CD4-positive, alpha-beta T cell treated with Interferon alpha-2 for 1 hour (primary cell): ENCODE results near the gene COL15A1.

Experiments
- DNase-seq, 2 donors: peaks; one replicate each; pipeline ENCODE4 v3.0.0-alpha.2; 2020 to 2022

COL15A1 gene

GRCh38 chr9:98974106-98974505, 30.4 kb downstream of the COL15A1 start:
- no peak for DNase-seq

- no peak for DNase-seq
These were observed 30.8 kb downstream of the COL15A1 start for GRCh38 chr9:98974554-98974953.

GRCh38 chr9:98974994-98975712, 31.4 kb downstream of the COL15A1 start:
- peak; percentile 70 to 79 for DNase-seq

- DNase-seq = no peak
These were observed 32.1 kb downstream of the COL15A1 start for GRCh38 chr9:98975838-98976237.

- DNase-seq = no peak
These were observed 33.6 kb downstream of the COL15A1 start for GRCh38 chr9:98977246-98977714.

- DNase-seq = no peak
These were observed 34.1 kb downstream of the COL15A1 start for GRCh38 chr9:98977813-98978212.

- no peak for DNase-seq
These were observed 34.5 kb downstream of the COL15A1 start for GRCh38 chr9:98978231-98978681.

DNA sequence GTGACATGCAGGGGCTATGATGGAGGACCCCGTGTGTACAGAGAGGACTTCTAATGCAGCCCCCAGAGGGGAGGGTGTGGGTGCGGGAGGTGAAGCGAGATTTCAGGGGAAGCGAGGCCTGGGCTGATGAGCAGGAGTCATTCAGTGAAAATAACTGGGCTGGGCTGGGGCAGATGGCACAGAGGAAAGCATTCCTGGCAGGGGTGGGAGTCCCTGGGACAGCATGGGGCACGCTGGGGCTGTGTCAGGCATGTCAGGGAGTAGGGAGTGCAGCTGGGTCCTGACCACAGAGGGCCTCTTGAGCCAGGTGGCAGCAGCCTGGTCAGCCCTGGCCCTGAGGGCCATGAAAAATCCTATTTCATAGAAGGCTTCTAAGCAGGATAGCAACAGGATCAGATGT, 36.6 kb downstream of the COL15A1 start:
- no peak for DNase-seq

DNA sequence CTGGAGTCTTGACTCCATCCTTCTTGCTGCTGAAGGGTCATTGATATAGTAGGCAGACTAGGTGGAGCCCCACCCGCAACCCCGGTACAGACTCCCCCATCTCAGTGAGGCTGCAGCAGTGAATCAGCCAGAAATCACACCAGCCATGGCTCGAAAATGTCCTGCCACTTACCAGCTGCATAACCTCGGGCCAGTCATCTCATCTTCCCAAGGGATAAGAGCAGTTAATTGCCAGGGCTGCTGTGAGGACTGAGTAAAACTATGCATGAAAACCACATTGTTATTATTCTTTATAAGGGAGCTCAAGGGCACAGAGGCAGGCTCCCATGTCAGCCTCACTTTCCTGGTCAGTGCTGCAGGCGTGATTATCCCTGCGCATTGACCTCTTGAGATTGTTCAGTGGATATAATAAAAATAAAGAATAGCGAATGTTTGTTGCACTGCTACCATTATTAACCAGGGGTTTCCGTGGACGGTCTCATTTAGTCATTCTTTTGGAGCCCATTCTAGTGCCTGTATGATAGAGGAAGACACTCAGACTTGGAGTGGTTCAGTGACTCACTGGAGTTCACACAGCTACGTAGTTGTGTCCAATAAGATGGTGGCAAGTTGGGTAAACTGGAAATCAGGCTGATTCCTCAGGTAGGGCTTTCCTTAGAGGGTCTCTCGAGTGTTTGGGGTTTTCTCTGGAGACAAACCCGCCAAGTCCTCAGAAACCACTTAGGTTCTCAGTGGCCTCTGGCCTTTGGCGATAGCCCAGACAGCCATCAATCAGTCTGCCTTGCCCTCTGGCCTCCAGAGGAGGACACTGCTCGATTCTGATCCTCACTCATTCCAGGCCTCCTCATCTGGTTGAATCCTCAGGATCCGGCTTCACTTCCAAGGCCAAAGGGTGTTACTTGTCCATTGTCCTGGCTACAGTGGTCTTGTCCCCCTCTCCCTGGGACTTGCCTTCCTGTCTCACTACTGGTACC, 39.9 kb downstream of the COL15A1 start:
- DNase-seq = no peak

DNA sequence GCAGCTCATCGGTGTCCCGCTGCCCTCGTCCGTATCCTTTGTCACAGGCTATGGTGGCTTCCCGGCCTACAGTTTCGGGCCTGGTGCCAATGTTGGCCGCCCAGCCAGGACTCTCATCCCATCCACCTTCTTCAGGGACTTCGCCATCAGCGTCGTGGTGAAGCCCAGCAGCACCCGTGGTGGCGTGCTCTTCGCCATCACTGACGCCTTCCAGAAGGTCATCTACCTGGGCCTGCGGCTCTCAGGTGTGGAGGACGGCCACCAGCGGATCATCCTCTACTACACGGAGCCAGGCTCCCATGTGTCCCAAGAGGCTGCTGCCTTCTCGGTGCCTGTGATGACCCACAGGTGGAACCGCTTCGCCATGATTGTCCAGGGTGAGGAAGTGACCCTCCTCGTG, 41.9 kb downstream of the COL15A1 start:
- DNase-seq = no peak

DNA sequence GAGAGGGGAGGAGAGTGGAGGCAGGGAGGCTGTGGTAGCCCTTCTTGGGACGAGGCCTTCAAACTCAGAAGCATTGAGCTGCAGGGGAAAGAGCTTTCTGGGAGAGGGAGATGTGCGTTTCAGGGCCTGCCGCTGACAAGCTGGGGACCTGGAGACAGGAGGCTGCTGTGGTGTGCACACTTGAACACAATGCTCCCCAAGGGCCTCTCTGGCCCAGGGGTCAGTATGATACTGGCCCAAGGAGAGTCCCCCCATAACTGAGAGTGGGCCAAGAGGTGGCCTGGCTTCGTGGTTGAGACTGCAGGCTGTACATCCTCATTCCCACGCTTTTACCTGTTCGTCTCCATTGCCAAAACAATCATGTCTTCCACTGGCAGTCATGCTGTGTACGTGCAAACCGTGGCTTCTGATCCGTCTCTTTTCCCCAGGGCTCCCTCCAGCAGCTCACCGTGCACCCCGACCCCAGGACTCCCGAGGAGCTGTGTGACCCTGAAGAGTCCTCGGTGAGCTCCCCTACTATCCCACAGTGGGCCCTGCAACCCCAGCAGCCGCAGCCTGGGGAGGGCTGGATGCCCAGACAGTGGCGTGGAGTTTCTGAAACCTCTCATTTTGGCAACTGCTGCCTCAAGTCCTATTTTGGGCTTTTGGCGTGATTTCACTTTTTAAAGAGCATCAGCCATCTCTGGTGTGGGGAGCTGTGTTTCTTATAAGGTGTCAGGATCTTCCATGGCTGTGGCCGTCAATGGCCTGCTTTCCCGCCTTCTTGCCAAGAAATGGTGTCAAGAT, 43.4 kb downstream of the COL15A1 start:
- no peak for DNase-seq

GRCh38 chr9:98989036-98990000, 45.6 kb downstream of the COL15A1 start:
- no peak for DNase-seq

GRCh38 chr9:98990181-98990870, 46.6 kb downstream of the COL15A1 start:
- no peak for DNase-seq

DNA sequence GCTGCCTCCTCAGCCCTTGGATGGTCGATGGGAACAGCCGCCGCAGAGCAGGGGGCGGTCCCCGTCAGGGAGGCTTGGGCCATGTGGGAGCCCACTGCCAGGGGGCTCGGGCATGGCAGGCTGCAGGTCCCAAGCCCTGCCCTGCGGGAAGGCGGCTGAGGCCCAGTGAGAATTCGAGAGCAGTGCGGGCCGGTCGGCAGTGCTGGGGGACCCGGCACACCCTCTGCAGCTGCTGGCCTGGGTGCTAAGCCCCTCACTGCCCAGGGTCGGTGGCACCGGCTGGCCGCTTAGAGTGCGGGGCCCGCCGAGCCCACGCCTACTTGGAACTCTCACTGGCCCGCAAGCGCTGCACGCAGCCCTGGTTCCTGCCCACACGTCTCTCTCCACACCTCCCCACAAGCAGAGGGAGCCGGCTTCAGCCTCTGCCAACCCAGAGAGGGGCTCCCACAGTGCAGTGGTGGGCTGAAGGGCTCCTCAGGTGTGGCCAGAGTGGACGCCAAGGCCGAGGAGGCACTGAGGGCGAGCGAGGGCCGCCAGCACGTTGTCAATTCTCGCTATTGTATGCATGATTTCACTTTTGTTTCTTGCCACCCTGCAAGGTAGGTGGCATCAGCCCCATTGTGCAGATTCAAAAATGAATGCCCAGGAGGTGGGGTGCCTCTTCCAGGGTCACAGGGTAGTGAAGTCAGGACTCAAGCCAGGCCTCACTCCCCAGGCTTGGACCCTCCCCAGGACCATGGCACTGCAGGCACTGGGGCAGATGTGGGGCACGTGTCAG, 48.6 kb downstream of the COL15A1 start:
- DNase-seq = no peak

DNA sequence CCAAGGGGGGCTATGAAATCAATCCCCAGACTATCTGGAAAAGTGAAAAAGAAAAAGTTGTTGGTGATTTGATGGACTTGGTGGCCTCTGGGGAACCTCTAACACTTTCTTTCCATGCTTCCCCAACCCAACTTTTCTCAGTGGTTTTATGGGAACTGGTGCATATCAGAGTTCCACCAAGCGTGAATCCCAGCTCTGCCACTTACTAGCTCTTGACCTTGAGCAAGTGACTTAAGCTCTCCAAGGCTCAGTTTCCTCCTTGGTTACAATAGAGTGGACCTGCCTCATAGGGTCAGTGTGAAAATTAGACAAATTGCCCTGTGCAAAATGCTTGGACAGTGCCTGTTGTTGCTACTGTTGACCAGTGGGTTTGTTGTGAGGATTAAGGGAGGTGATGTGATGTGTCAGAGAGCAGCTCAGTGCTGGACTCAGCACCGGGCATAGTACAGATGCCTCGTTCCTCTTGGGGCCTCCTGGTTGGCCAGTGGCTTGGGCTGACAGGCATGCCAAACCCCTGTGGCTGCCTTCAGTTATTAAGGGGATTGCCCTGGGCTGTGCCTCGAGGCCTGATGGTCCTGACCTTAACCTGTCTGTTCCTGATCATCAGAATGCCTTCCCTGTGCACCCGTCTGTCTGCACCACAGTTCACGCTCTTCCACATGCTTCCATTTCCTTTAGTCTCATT, 49.3 kb downstream of the COL15A1 start:
- no peak for DNase-seq

DNA sequence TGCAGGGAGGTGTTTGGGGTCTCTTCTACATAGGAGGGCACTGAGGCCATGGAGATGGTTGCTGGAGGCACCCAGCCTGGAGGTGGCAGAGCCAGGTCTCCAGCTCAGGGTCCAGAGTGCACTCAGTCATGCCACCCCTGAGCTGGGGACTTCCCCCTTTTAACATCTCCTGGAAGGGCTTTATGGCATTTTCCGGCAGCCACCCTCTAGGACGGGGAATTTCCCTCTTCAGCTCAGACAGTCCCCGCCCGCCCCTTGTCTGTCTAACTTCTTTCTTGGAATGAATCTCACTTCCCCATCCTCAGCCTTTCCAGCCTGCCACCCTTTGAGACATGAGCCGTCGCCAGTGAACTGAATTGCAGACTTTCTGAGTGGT, 49.9 kb downstream of the COL15A1 start:
- DNase-seq = peak; percentile 33 to 69

DNA sequence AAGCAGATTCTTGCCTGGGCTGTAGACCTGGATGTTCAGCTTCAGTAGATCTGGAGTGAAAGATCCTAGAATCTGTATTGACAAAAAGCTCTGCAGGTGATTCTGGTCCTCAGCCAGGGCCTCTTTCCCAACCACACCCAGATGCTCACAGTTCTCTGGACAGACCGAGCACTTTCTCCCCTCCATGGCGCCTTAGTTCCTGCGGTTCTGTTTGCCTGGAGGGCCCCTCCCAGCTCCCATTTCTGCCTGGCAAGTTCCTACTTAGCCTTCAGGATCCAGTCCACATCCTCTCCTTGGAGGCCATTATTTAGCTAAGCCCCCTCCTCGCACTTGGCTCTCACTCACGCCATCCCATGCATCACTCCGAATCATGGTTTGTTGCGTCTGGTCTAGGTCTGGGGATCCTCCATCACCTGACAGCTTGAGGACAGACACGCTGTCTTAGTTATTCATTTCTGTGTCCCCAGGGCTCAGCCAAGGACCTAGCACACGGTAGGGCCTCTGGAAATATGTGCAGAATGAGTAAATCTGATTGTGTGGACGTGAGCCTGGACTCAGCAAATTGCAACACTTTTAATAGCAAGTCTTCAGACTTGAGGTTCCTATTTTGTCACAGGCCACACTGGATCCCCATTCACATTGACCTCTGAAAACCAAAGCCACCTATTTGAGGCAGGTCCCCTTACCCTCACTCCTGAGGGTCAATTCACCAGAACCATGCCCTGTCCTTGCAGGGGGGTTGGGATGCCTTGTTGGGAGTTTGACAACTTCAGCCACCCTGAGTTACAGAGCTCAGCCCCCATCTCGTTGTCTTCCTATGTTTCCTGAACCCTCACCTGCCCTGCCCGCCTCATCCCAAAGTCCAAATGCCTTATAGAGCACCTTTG, 50.7 kb downstream of the COL15A1 start:
- DNase-seq = no peak

DNA sequence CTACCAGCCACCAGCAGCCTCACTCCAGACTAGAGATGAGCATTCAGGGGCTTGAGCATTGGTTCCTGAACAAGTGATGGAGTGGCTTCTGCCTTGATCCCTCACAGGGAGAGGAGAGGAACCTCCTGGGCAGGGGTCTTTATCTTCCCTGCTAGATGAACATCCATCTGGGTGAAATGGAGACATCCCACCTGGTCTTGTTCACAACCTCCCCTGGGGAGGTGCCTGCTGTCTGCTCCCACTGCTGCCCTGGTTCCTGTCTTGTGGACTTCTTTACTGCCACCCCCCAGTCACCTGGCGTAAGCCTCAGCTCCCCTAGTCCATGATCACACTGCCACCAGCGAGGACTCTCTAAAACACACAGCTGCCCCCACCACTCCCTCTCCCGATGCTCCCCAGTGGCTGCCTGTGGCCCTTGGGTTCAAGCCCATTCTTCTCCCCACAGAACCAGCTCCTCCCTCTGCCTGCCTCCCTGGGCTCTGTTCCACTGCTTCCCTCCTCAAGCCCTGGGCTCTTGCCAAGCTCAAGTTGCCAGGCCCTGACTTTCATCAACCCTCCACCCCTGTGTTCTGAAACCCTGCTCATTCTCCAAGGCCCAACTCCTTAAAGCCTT, 51.5 kb downstream of the COL15A1 start:
- no peak for DNase-seq
